Osteocyte (in vitro differentiated cells): ENCODE data around the gene ZFAND2B. TPM values are rescaled to one million over a fixed set of nuclear protein-coding genes. Genes with fewer than 3 reads are reported as not detected.

ENCODE experiments used
- DNase-seq: peaks from one replicate; pipeline ENCODE4 v3.0.0; 2021; ENCODE audit warnings: mixed read lengths; ENCODE audit not compliant: unreplicated experiment; ENCODE audit errors: extremely low spot score
- H3K27ac Mint-ChIP-seq: one replicate; pipeline ENCODE4 v1.8.0; 2021; ENCODE audit warnings: mild to moderate bottlenecking, mixed read lengths; ENCODE audit not compliant: unreplicated experiment
- H3K27me3 Mint-ChIP-seq: one replicate; pipeline ENCODE4 v1.8.0; 2021; ENCODE audit warnings: mixed read lengths; ENCODE audit not compliant: unreplicated experiment
- H3K36me3 Mint-ChIP-seq: one replicate; pipeline ENCODE4 v1.8.0; 2021; ENCODE audit warnings: mixed read lengths; ENCODE audit not compliant: unreplicated experiment
- H3K4me1 Mint-ChIP-seq: one replicate; pipeline ENCODE4 v1.8.0; 2021; ENCODE audit warnings: mixed read lengths; ENCODE audit not compliant: unreplicated experiment
- H3K4me3 Mint-ChIP-seq: one replicate; pipeline ENCODE4 v1.8.0; 2021; ENCODE audit warnings: mild to moderate bottlenecking, moderate library complexity, mixed read lengths; ENCODE audit not compliant: unreplicated experiment
- H3K9me3 Mint-ChIP-seq: one replicate; pipeline ENCODE4 v1.8.0; 2021; ENCODE audit warnings: mixed read lengths; ENCODE audit not compliant: unreplicated experiment
- CTCF ChIP-seq: fragments of 200-600 bp; sonication (generic); IDR thresholded peaks from 2 replicates; pipeline ENCODE4 v1.5.0; 2021; ENCODE audit warnings: antibody characterized with exemption, mild to moderate bottlenecking, moderate library complexity
- total RNA-seq: library from RNA; stranded (reverse); gene quantifications from 2 replicates; pipeline ENCODE4 v1.2.1, GENCODE V29; 2021

ZFAND2B gene
- total RNA-seq, 1 donor from 2014 or later = 31.4 TPM

DNA sequence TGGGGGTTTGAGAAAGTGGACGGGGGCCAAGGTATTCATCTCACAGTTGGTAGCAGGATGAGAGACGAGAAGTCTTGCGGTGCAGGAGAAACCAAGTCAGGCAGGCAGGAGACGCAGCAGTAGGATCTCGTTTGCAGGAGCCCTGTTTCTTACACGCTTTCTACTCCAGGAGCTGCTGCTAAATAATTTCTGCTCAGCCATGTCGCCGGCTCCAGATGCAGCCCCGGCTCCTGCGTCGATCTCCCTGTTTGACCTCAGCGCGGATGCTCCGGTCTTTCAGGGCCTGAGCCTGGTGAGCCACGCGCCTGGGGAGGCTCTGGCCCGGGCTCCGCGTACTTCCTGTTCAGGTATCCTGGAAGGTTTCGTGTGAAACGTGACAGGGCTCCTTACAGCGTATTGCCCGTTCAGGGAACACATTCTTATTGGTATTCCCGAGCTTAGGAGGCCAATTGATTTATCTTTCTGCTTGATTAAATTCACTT is 23.5 kb downstream of the ZFAND2B start:
- no peak for TF ChIP-seq CTCF
- DNase-seq = no peak
- H3K27me3 Mint-ChIP-seq = no peaks in the 10 kb centered on the region

GRCh38 chr2:219234331-219234730 is 27.7 kb downstream of the ZFAND2B start:
- H3K9me3 Mint-ChIP-seq = no peaks in the 10 kb centered on the region
- TF ChIP-seq CTCF = no peak
- no peak overlapping the region for H3K27ac Mint-ChIP-seq
- H3K27me3 Mint-ChIP-seq = no peaks in the 10 kb centered on the region
- peaks cover 11% of the 10 kb centered on the region for H3K4me1 Mint-ChIP-seq
- no peak overlapping the region for H3K4me3 Mint-ChIP-seq
- H3K36me3 Mint-ChIP-seq = peaks cover 37% of the 10 kb centered on the region
- no peak for DNase-seq

More for the DNA sequence above, 23.5 kb downstream of the ZFAND2B start:
- H3K4me3 Mint-ChIP-seq = peak overlapping the region; percentile 95
- peaks cover 26% of the 10 kb centered on the region for H3K4me1 Mint-ChIP-seq
- H3K9me3 Mint-ChIP-seq = no peaks in the 10 kb centered on the region
- H3K27ac Mint-ChIP-seq = peak overlapping the region; percentile 98
- peaks cover 30% of the 10 kb centered on the region for H3K36me3 Mint-ChIP-seq

- no peak for DNase-seq
- Mint-ChIP-seq H3K27ac (no peak overlapping the region), H3K36me3 (peaks cover under 1% of the 10 kb centered on the region), H3K9me3 (no peaks in the 10 kb centered on the region), H3K4me1 (peaks cover 17% of the 10 kb centered on the region), H3K4me3 (no peak overlapping the region), H3K27me3 (no peaks in the 10 kb centered on the region)
- TF ChIP-seq CTCF = no peak
Observed at GRCh38 chr2:219243291-219243761, 36.7 kb downstream of the ZFAND2B start.

DNA sequence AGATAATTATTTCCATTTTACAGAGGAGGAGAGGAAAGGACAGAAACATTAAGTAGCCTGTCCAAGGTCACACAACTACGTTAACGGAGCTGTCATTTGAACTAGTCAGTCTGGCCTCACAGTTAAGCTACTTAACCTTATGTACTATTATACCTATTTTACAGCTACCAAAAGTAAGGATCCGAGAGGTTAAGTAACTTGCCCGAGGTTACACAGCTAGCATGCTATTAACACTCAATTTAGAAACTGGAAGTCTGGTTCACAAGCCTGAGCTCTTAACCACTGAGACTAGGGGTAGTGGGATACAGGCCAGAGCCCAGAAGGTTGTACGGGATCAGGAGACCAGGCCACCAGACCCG is 38.2 kb downstream of the ZFAND2B start:
- Mint-ChIP-seq H3K27ac (peak overlapping the region; percentile 96), H3K27me3 (no peaks in the 10 kb centered on the region), H3K36me3 (no peaks in the 10 kb centered on the region), H3K4me3 (peak overlapping the region; percentile 85), H3K4me1 (peaks cover 30% of the 10 kb centered on the region), H3K9me3 (no peaks in the 10 kb centered on the region)
- no peak for DNase-seq
- no peak for TF ChIP-seq CTCF

DNA sequence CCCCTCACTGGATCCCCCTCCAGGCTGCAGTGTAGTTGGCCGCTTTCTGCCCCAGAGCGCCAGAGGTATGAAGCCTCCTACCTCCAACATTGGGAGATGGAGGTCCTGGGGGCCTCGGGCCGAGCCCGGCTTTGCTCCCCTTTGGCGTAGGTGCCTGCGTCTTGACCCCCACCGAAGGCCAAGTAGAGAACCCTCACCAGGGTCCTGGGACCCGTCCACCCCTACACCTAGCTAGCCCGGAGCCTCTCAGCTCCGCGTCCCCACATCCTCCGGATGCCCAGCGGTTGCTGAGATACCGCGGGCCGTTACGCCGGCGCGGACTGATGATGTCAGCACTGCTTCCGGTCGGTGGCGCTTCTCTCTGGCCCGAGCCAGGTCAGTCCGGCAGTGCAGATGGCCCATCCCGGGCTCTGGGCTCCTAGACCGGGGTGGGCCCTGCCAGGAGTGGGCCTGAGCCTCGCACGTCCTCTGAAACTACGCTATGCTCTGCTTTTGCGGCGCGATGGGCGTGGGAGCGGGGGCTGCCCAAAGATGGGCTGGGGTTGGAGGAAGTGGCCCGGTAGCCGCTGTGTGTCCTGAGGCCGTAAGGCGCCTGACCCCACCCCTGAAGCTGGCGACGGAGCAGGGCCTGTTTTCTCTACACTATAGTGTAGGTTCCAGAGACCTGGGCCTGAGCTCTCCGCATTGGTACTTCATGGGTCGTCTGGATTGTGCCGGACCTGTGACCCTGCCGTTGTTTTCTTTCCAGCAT is 38.7 kb downstream of the ZFAND2B start, which contains the start of the genes GLB1L and STK16:
Gene GLB1L (minus strand): TSS at position 297 of the 751 bp plus-strand sequence. CDS start 1,871 bp downstream, outside the sequence.
Gene STK16 (plus strand): TSS at position 332 of the 751 bp plus-strand sequence. CDS start 521 bp downstream, outside the sequence.
- TF ChIP-seq CTCF = no peak
- H3K4me1 Mint-ChIP-seq = peaks cover 35% of the 10 kb centered on the region
- peak; percentile 98 for DNase-seq
- H3K9me3 Mint-ChIP-seq = no peaks in the 10 kb centered on the region
- H3K4me3 Mint-ChIP-seq = peak within 1 kb of the TSS; percentile 85
- peak within 1 kb of the TSS; percentile 96 for H3K27ac Mint-ChIP-seq
- no peaks in the 10 kb centered on the region for H3K36me3 Mint-ChIP-seq
- H3K27me3 Mint-ChIP-seq = no peaks in the 10 kb centered on the region
